ENCODE results near the gene DGKG. TPM values are rescaled to one million over a fixed set of nuclear protein-coding genes. Genes with fewer than 3 reads are reported as not detected.

Gene DGKG
- total RNA-seq, 3 donors from 2014 or later (not counting 1 experiment from before 2014, with no cell fraction given), result 0.25 to 1.6 (median 0.63) TPM

GRCh38 chr3:186259612-186260383, 102.2 kb downstream of the DGKG start:
- TF ChIP-seq, protein P1, sequence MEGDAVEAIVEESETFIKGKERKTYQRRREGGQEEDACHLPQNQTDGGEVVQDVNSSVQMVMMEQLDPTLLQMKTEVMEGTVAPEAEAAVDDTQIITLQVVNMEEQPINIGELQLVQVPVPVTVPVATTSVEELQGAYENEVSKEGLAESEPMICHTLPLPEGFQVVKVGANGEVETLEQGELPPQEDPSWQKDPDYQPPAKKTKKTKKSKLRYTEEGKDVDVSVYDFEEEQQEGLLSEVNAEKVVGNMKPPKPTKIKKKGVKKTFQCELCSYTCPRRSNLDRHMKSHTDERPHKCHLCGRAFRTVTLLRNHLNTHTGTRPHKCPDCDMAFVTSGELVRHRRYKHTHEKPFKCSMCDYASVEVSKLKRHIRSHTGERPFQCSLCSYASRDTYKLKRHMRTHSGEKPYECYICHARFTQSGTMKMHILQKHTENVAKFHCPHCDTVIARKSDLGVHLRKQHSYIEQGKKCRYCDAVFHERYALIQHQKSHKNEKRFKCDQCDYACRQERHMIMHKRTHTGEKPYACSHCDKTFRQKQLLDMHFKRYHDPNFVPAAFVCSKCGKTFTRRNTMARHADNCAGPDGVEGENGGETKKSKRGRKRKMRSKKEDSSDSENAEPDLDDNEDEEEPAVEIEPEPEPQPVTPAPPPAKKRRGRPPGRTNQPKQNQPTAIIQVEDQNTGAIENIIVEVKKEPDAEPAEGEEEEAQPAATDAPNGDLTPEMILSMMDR (IDR thresholded peaks at IDR 0.05), result peak; percentile 61
- H3K9me3 ChIP-seq (ENCODE audit: control insufficient read depth, insufficient read depth, low read length), result no peaks in the 10 kb centered on the region
- Mint-ChIP-seq H3K9me3 (no peaks in the 10 kb centered on the region), H3K4me3 (no peak overlapping the region), H3K36me3 (no peaks in the 10 kb centered on the region), H3K27me3 (ENCODE audit: low read depth in 2 of 2) (no peaks in the 10 kb centered on the region), H3K4me1 (peaks cover 3 to 7% of the 10 kb centered on the region in 2 donors), H3K27ac (peak overlapping the region in 1 of 2 donors; percentile 29)
- H3K4me3 ChIP-seq (ENCODE audit: low read length), result no peak overlapping the region
- intact Hi-C loops (cut with micrococcal nuclease), result loop anchor here (1.0 to 5.0 kb wide), 2 partner anchors 281 to 358 kb away; no protein-coding TSS in a partner anchor
- peaks cover 22% of the 10 kb centered on the region for H3K4me1 ChIP-seq (ENCODE audit: control insufficient read depth, insufficient read depth, low read length)
- WGBS (ENCODE audit: insufficient coverage), result 25% methylated on average over 15 of the region's 15 CpGs
- peak; percentile 84 to 97 (median 97) for ATAC-seq
- peak; percentile 44 to 78 for DNase-seq
- no peaks in the 10 kb centered on the region for H3K27me3 ChIP-seq (ENCODE audit: control insufficient read depth, insufficient read depth, low read length)
- no peaks in the 10 kb centered on the region for H3K36me3 ChIP-seq (ENCODE audit: control insufficient read depth, insufficient read depth, low read length)
- no peak overlapping the region for H3K27ac ChIP-seq (ENCODE audit: low read length)

DNA sequence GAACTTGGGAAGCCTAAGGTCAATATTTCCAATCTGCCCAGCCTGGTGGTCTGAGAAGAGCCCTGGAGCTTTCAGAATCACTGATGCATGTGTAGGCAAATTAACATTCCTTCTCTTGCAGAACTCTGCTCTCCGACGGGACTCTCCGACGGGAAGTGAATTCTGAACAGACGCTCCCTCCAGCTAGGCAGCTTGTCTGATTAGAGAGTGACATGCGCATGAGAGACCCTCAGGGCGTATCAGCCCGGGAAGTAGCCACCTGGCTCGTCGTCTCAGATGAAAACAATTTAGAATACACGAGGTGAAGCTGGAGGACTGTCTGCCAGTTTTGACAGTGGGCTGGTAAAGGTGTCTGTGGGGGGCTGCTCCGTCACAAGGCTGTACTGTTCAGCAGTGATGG, 103.1 kb downstream of the DGKG start:
- ATAC-seq (no peak), DNase-seq (no peak)
- no peaks in the 10 kb centered on the region for H3K9me3 Mint-ChIP-seq
- H3K27ac Mint-ChIP-seq, result no peak overlapping the region
- H3K36me3 Mint-ChIP-seq, result no peaks in the 10 kb centered on the region
- no peaks in the 10 kb centered on the region for H3K9me3 ChIP-seq (ENCODE audit: control insufficient read depth, insufficient read depth, low read length)
- no peaks in the 10 kb centered on the region for H3K36me3 ChIP-seq (ENCODE audit: control insufficient read depth, insufficient read depth, low read length)
- 78% methylated on average over 12 of the region's 12 CpGs for WGBS (ENCODE audit: insufficient coverage)
- no peaks in the 10 kb centered on the region for H3K27me3 ChIP-seq (ENCODE audit: control insufficient read depth, insufficient read depth, low read length)
- peaks cover 10 to 15% of the 10 kb centered on the region in 2 donors for H3K4me1 Mint-ChIP-seq
- H3K4me3 ChIP-seq (ENCODE audit: low read length), result no peak overlapping the region
- TF ChIP-seq, protein P1 (IDR thresholded peaks at IDR 0.05), result no peak
- peaks cover 30% of the 10 kb centered on the region for H3K4me1 ChIP-seq (ENCODE audit: control insufficient read depth, insufficient read depth, low read length)
- H3K27ac ChIP-seq (ENCODE audit: low read length), result no peak overlapping the region
- intact Hi-C loops (cut with micrococcal nuclease), result loop anchor here (1.0 to 5.0 kb wide), 2 partner anchors 281 to 358 kb away; no protein-coding TSS in a partner anchor
- no peak overlapping the region for H3K4me3 Mint-ChIP-seq
- H3K27me3 Mint-ChIP-seq (ENCODE audit: low read depth in 2 of 2), result no peaks in the 10 kb centered on the region

- H3K36me3 ChIP-seq (ENCODE audit: control insufficient read depth, insufficient read depth, low read length), result no peaks in the 10 kb centered on the region
- intact Hi-C loops (cut with micrococcal nuclease), result loop anchor here (5.0 kb wide), 1 partner anchor 359 kb away; no protein-coding TSS in a partner anchor
Observed at GRCh38 chr3:186257866-186258265, 104.2 kb downstream of the DGKG start.

More at GRCh38 chr3:186257866-186258265, 104.2 kb downstream of the DGKG start:
- WGBS (ENCODE audit: insufficient coverage), result 87% methylated on average over 6 of the region's 6 CpGs
- H3K36me3 Mint-ChIP-seq, result no peaks in the 10 kb centered on the region
- TF ChIP-seq, protein P1 (IDR thresholded peaks at IDR 0.05), result no peak
- no peak overlapping the region for H3K27ac Mint-ChIP-seq
- H3K9me3 ChIP-seq (ENCODE audit: control insufficient read depth, insufficient read depth, low read length), result no peaks in the 10 kb centered on the region
- H3K4me1 Mint-ChIP-seq, result peaks cover 10 to 18% of the 10 kb centered on the region in 2 donors
- no peaks in the 10 kb centered on the region for H3K27me3 ChIP-seq (ENCODE audit: control insufficient read depth, insufficient read depth, low read length)
- no peaks in the 10 kb centered on the region for H3K9me3 Mint-ChIP-seq
- H3K27ac ChIP-seq (ENCODE audit: low read length), result no peak overlapping the region
- H3K27me3 Mint-ChIP-seq (ENCODE audit: low read depth in 2 of 2), result peaks cover 2 to 10% of the 10 kb centered on the region in 2 donors
- H3K4me1 ChIP-seq (ENCODE audit: control insufficient read depth, insufficient read depth, low read length), result peaks cover 31% of the 10 kb centered on the region
- no peak for ATAC-seq
- no peak overlapping the region for H3K4me3 Mint-ChIP-seq
- H3K4me3 ChIP-seq (ENCODE audit: low read length), result no peak overlapping the region
- no peak for DNase-seq
